Measurements from ENCODE around the gene PROM2.

DNA sequence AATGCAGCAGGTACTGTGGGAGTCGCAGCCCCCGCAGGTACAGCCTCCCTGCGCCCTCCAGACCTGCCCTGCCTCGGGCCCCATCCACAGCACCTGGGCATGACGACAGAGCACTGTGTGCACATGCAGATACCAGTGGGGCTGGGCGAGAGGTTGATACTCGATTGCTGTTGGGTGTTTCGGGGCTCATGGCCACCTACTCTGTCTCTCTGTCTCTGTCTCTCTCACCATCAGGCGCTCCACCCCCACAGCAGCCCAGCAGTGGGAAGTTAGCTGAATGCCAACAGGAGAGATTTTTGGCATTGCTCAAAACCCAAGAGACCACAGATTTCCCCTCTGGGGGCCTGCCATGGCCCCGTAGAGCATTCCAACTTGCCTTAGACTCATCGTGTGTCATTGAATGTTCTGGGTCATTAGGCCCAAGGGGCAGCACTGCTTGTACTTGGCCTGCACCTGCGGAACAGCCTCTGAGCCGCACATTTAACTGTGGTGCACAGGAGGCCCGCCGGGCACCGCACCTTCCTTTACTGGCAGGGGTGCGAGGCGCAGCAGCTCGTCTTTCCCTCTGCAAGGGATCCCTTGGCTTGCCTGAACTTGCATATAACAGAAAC is 41.7 kb downstream of the PROM2 start:
- TF ChIP-seq POLR2A (IDR thresholded peaks at IDR 0.05) (no peak), EP300 (IDR thresholded peaks at IDR 0.05) (no peak)
- TF ChIP-seq, protein P1, sequence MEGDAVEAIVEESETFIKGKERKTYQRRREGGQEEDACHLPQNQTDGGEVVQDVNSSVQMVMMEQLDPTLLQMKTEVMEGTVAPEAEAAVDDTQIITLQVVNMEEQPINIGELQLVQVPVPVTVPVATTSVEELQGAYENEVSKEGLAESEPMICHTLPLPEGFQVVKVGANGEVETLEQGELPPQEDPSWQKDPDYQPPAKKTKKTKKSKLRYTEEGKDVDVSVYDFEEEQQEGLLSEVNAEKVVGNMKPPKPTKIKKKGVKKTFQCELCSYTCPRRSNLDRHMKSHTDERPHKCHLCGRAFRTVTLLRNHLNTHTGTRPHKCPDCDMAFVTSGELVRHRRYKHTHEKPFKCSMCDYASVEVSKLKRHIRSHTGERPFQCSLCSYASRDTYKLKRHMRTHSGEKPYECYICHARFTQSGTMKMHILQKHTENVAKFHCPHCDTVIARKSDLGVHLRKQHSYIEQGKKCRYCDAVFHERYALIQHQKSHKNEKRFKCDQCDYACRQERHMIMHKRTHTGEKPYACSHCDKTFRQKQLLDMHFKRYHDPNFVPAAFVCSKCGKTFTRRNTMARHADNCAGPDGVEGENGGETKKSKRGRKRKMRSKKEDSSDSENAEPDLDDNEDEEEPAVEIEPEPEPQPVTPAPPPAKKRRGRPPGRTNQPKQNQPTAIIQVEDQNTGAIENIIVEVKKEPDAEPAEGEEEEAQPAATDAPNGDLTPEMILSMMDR (IDR thresholded peaks at IDR 0.05): no peak
